IMR-90 (cell line): ENCODE measurements around the gene LIPI. TPM values are rescaled to one million over a fixed set of nuclear protein-coding genes. Genes with fewer than 3 reads are reported as not detected.

ENCODE experiments used
- ATAC-seq: fragments of 200-7000 bp; cut with Tn5 transposase; 2 replicates; pipeline ENCODE4 v1.9.1; 2020; ENCODE audit warnings: low read depth, mild to moderate bottlenecking, moderate library complexity
- BruUV-seq: library from RNA; stranded (reverse); fragments of 400-500 nt; replicated peaks from 2 replicates; lab custom pipeline; 2021; lab: Mats Ljungman, UMichigan
- CTCF ChIA-PET: fragments of 300-600 bp; formaldehyde crosslinking; extraction: SDS; loops from one replicate; lab custom pipeline; 2021; ENCODE audit warnings: antibody characterized with exemption; lab: Yijun Ruan, JAX
- POLR2A ChIA-PET: fragments of 300-600 bp; sonication (Branson Sonifier 250); formaldehyde crosslinking; loops from one replicate; lab custom pipeline; 2022; ENCODE audit warnings: antibody characterized with exemption; ENCODE audit not compliant: unreplicated experiment; lab: Charles Lee
- DNase-seq: peaks from one replicate; pipeline ENCODE4 v3.0.0; 2013
- H2AFZ ChIP-seq: replicated peaks from 2 replicates; pipeline ENCODE3; 2013; ENCODE audit warnings: low read length, mild to moderate bottlenecking; ENCODE audit not compliant: poor library complexity
- H2AK5ac ChIP-seq: 2 replicates; pipeline ENCODE4 v1.6.1; 2013; ENCODE audit warnings: low read depth, low read length, inconsistent platforms
- H2AK9ac ChIP-seq: replicated peaks from 2 replicates; pipeline ENCODE3; 2013; ENCODE audit warnings: mild to moderate bottlenecking, low read depth, low read length, moderate library complexity; ENCODE audit not compliant: poor library complexity
- H2BK120ac ChIP-seq: 2 replicates; pipeline ENCODE4 v1.6.1; 2013; ENCODE audit warnings: low read depth, low read length, inconsistent platforms
- H2BK15ac ChIP-seq: 3 replicates; pipeline ENCODE4 v1.6.1; 2013; ENCODE audit warnings: low read depth, low read length, inconsistent platforms
- H2BK20ac ChIP-seq: 2 replicates; pipeline ENCODE4 v1.6.1; 2013; ENCODE audit warnings: low read depth, mild to moderate bottlenecking, inconsistent platforms, low read length, moderate library complexity
- H2BK5ac ChIP-seq: 2 replicates; pipeline ENCODE4 v1.6.1; 2013; ENCODE audit warnings: mild to moderate bottlenecking, low read depth, low read length, inconsistent platforms; ENCODE audit not compliant: poor library complexity, severe bottlenecking
- H3K14ac ChIP-seq: replicated peaks from 2 replicates; pipeline ENCODE4 v1.6.1; 2013; ENCODE audit warnings: low read depth, low read length, inconsistent platforms
- H3K18ac ChIP-seq: 2 replicates; pipeline ENCODE4 v1.6.1; 2013; ENCODE audit warnings: low read depth, low read length, control low read depth
- H3K23ac ChIP-seq: 2 replicates; pipeline ENCODE4 v1.6.1; 2013; ENCODE audit warnings: low read depth, low read length, inconsistent platforms
- H3K27ac ChIP-seq: 2 replicates; pipeline ENCODE4 v1.5.1; 2013; ENCODE audit warnings: mild to moderate bottlenecking, control low read depth, low read length; ENCODE audit not compliant: insufficient read depth
- H3K27me3 ChIP-seq: 2 replicates; pipeline ENCODE4 v1.6.1; 2013; ENCODE audit warnings: low read length; ENCODE audit not compliant: control insufficient read depth, insufficient read depth
- H3K36me3 ChIP-seq: 2 replicates; pipeline ENCODE4 v1.6.1; 2013; ENCODE audit warnings: low read length, mixed read lengths; ENCODE audit not compliant: control insufficient read depth, insufficient read depth
- H3K4ac ChIP-seq: 2 replicates; pipeline ENCODE4 v1.6.1; 2013; ENCODE audit warnings: low read depth, low read length, inconsistent platforms
- H3K4me1 ChIP-seq: 2 replicates; pipeline ENCODE4 v1.6.1; 2013; ENCODE audit warnings: low read length, mixed read lengths; ENCODE audit not compliant: control insufficient read depth, insufficient read depth
- H3K4me2 ChIP-seq: 2 replicates; pipeline ENCODE4 v1.6.1; 2013; ENCODE audit warnings: low read depth, mild to moderate bottlenecking, control low read depth, low read length, moderate library complexity
- H3K4me3 ChIP-seq: 2 replicates; pipeline ENCODE4 v1.5.1; 2013; ENCODE audit warnings: low read depth, mild to moderate bottlenecking, control low read depth, low read length, moderate library complexity; ENCODE audit not compliant: insufficient read depth
- H3K56ac ChIP-seq: 2 replicates; pipeline ENCODE4 v1.6.1; 2013; ENCODE audit warnings: low read length, inconsistent platforms; ENCODE audit not compliant: insufficient read depth; ENCODE audit errors: extremely low read depth
- H3K79me1 ChIP-seq, 2 experiments: 2 replicates each; pipeline ENCODE4 v1.6.1; 2013; ENCODE audit warnings: low read length in 2 of 2, inconsistent platforms in 1 of 2, low read depth in 1 of 2
- H3K9ac ChIP-seq: 2 replicates; pipeline ENCODE4 v1.6.1; 2013; ENCODE audit warnings: low read depth, low read length, control low read depth
- H3K9me1 ChIP-seq: 2 replicates; pipeline ENCODE4 v1.6.1; 2013; ENCODE audit warnings: low read length, inconsistent platforms; ENCODE audit not compliant: insufficient read depth
- H3K9me3 ChIP-seq: 2 replicates; pipeline ENCODE4 v1.6.1; 2013; ENCODE audit warnings: low read length; ENCODE audit not compliant: control insufficient read depth, insufficient read depth
- H4K20me1 ChIP-seq: 2 replicates; pipeline ENCODE4 v1.6.1; 2013; ENCODE audit warnings: low read length, inconsistent platforms; ENCODE audit not compliant: insufficient read depth
- H4K5ac ChIP-seq: 2 replicates; pipeline ENCODE4 v1.6.1; 2013; ENCODE audit warnings: mild to moderate bottlenecking, low read depth, low read length, control low read depth
- H4K8ac ChIP-seq, 2 experiments: 2 replicates each; pipeline ENCODE4 v1.6.1; 2013; ENCODE audit warnings: low read depth in 2 of 2, low read length in 2 of 2, control low read depth in 1 of 2, inconsistent platforms in 1 of 2
- H4K91ac ChIP-seq: 2 replicates; pipeline ENCODE4 v1.6.1; 2013; ENCODE audit warnings: low read depth, low read length, inconsistent platforms; ENCODE audit not compliant: insufficient read depth
- CHD1 ChIP-seq: IDR thresholded peaks from 2 replicates; pipeline ENCODE4 v1.6.1; 2012; ENCODE audit warnings: low read depth, low read length, improper control_type of control experiment
- FOS ChIP-seq: fragments of 150-350 bp; IDR thresholded peaks from 2 replicates; pipeline ENCODE4 v1.6.1; 2016; ENCODE audit warnings: low read depth, low read length
- MAFK ChIP-seq: IDR thresholded peaks from 2 replicates; pipeline ENCODE4 v1.6.1; 2012; ENCODE audit warnings: low read depth, low read length, improper control_type of control experiment
- MAZ ChIP-seq: IDR thresholded peaks from 2 replicates; pipeline ENCODE4 v1.6.1; 2012; ENCODE audit warnings: low read depth, mild to moderate bottlenecking, low read length, improper control_type of control experiment, moderate library complexity, borderline replicate concordance
- POLR2A ChIP-seq: IDR thresholded peaks from 2 replicates; pipeline ENCODE4 v1.6.1; 2012; ENCODE audit warnings: mild to moderate bottlenecking, low read depth, low read length
- RFX5 ChIP-seq: IDR thresholded peaks from 2 replicates; pipeline ENCODE4 v1.8.0; 2012; ENCODE audit warnings: low read depth, mild to moderate bottlenecking, low read length, moderate library complexity
- SMC3 ChIP-seq: fragments of 150-350 bp; IDR thresholded peaks from 2 replicates; pipeline ENCODE4 v1.6.1; 2016; ENCODE audit warnings: low read depth, mild to moderate bottlenecking, antibody characterized with exemption, low read length, moderate library complexity
- WGBS, 2 experiments: methylation state at CpG; one replicate each; pipeline versions ENCODE4 v1.1.5 to v1.1.7; 2013; ENCODE audit warnings: missing lambda C conversion rate in 2 of 2; ENCODE audit not compliant: insufficient read length in 1 of 2; ENCODE audit errors: extremely low coverage in 2 of 2; 5-methylcytosine and 5-hydroxymethylcytosine counted together
- dilution Hi-C: fragments of 300-500 bp; cut with HindIII; formaldehyde crosslinking; loops from one replicate; pipeline ENCODE4 v1.14.3; 2018; ENCODE audit warnings: low sequenced_read_pairs; ENCODE audit not compliant: unreplicated experiment
- in situ Hi-C: fragments of 300-500 bp; cut with MboI; formaldehyde crosslinking; loops from 3 replicates; pipeline ENCODE4 v1.14.3; 2019; ENCODE audit warnings: low sequenced_read_pairs, inconsistent platforms, mixed read lengths
- intact Hi-C: fragments of 100-400 bp; cut with micrococcal nuclease; formaldehyde crosslinking; loops from 2 replicates; pipeline ENCODE4 v1.10.0; 2022
- polyA plus RNA-seq, 3 experiments: library from polyadenylated mRNA; depleted of rRNA; stranded (reverse); fragments of >200 nt; gene quantifications; 2 replicates each; pipeline ENCODE4 v1.2.3, GENCODE V29; 2012; ENCODE audit warnings: low replicate concordance in 1 of 3
- total RNA-seq: library from RNA; depleted of rRNA; stranded (reverse); fragments of >200 nt; gene quantifications from 2 replicates; pipeline ENCODE4 v1.2.3, GENCODE V29; 2012
- TF ChIP-seq, protein P1 (sequence below): fragments of 150-350 bp; IDR thresholded peaks from 2 replicates; pipeline ENCODE4 v1.6.1; 2017; ENCODE audit warnings: mild to moderate bottlenecking, antibody characterized with exemption, low read length, low read depth

LIPI gene
- total and polyA plus RNA-seq, 2 of the 4 experiments (the other 2 are of a cell fraction): not detected

DNA sequence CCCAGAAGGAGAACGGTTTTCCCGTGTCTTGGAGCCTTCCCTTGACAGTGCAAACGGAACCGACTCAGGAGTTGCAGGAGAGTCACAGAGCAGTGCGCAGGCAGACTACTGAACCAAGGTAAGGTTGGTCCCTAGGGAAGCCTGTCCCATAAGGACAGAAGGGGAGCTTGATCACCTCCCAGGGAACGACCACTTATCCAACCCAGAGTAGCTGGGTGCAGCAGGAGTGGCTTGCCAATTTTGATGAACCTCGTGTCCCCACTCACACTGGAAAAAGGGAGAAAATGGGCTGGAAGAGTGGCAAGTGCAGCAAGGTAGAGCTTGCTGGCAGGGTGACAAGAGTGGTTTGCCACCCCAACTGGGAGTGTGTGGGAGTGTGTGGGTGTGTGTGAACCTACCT lies 95.1 kb downstream of the LIPI start:
- Histone ChIP-seq H4K5ac (no peak overlapping the region), H2AK5ac (no peak overlapping the region), H4K8ac (no peak overlapping the region), H3K4ac (no peak overlapping the region), H3K4me3 (no peak overlapping the region), H3K9me3 (no peaks in the 10 kb centered on the region), H2BK120ac (no peak overlapping the region), H3K27ac (no peak overlapping the region), H3K79me1 (no peaks in the 10 kb centered on the region), H4K20me1 (no peaks in the 10 kb centered on the region), H2AFZ (no peak overlapping the region), H3K14ac (no peak overlapping the region), H3K9me1 (no peaks in the 10 kb centered on the region), H3K23ac (no peak overlapping the region), H2BK20ac (no peak overlapping the region), H3K36me3 (no peaks in the 10 kb centered on the region), H3K4me1 (no peaks in the 10 kb centered on the region), H2BK15ac (no peak overlapping the region), H3K18ac (no peak overlapping the region), H2BK5ac (no peak overlapping the region), H3K56ac (no peak overlapping the region), H3K9ac (no peak overlapping the region), H2AK9ac (no peak overlapping the region), H3K27me3 (no peaks in the 10 kb centered on the region), H4K91ac (no peak overlapping the region), H3K4me2 (no peak overlapping the region)
- CTCF ChIA-PET: no interaction called here
- WGBS, 2 experiments: 50% methylated on average over 2 of the region's 7 CpGs; no CpG with 5 or more reads in 1 of the 2 experiments
- dilution Hi-C loops: no loop called here
- POLR2A ChIA-PET: no interaction called here
- DNase-seq (no peak), ATAC-seq (no peak)
- in situ Hi-C loops: no loop called here
- TF ChIP-seq, protein P1, sequence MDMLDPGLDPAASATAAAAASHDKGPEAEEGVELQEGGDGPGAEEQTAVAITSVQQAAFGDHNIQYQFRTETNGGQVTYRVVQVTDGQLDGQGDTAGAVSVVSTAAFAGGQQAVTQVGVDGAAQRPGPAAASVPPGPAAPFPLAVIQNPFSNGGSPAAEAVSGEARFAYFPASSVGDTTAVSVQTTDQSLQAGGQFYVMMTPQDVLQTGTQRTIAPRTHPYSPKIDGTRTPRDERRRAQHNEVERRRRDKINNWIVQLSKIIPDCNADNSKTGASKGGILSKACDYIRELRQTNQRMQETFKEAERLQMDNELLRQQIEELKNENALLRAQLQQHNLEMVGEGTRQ: no peak
- TF ChIP-seq RFX5 (no peak), MAFK (no peak), SMC3 (no peak), CHD1 (no peak), MAZ (no peak), POLR2A (no peak), FOS (no peak)
- intact Hi-C loops: no loop called here
- no TSS peak for BruUV-seq
